Occipital lobe (tissue), 2 donors: ENCODE data around the gene ADGRG1. TPM values are rescaled to one million over a fixed set of nuclear protein-coding genes. Genes with fewer than 3 reads are reported as not detected.

ENCODE experiments used
- DNase-seq: peaks from one replicate; lab custom pipeline; 2025; lab: John Stamatoyannopoulos, UW
- total RNA-seq: library from RNA; depleted of rRNA; stranded (reverse); fragments of >200 nt; gene quantifications from one replicate; pipeline ENCODE4 v1.2.3, GENCODE V29; 2014

ADGRG1 gene
- total RNA-seq, 1 donor from 2014 or later, result 31.4 TPM

DNA sequence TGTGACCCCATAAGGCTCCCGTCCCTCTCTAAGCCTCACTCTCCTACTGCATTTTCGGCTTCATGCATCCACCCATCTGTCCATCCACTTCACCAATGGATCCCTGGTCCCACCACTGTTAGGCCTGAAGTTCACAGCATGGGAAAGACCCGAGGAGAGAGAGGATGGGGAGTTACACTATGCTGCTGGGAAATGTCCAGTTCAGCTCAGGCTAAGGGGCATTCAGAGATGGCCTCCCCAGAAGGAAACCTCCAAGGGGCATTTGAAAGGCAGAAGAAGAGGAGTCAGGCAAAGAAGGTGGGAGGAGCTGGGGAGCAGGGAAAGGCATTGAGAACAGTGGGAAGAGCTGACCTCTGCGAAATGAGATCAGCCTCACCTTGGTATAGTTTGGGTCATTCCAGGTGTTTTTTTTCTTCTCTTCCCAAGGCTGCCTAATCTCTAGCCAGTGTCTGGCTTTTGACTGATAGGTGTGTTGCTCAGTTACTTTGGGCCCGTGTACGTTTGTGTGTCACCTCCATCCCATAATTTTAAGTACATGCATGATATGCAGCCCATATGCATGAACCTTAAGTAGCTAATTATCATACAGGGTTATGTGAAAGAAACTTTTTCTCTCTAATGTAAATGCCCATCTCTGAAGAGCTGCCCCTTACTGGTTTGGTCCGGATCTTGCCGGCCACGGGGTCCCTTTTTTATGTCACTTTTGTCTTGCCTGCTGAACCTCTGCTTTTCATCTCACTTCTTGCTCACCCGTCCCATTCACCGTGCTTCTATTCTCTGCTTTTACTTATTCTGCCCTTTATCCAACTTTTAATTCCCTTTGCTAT, 54.6 kb downstream of the ADGRG1 start:
- no peak for DNase-seq

DNA sequence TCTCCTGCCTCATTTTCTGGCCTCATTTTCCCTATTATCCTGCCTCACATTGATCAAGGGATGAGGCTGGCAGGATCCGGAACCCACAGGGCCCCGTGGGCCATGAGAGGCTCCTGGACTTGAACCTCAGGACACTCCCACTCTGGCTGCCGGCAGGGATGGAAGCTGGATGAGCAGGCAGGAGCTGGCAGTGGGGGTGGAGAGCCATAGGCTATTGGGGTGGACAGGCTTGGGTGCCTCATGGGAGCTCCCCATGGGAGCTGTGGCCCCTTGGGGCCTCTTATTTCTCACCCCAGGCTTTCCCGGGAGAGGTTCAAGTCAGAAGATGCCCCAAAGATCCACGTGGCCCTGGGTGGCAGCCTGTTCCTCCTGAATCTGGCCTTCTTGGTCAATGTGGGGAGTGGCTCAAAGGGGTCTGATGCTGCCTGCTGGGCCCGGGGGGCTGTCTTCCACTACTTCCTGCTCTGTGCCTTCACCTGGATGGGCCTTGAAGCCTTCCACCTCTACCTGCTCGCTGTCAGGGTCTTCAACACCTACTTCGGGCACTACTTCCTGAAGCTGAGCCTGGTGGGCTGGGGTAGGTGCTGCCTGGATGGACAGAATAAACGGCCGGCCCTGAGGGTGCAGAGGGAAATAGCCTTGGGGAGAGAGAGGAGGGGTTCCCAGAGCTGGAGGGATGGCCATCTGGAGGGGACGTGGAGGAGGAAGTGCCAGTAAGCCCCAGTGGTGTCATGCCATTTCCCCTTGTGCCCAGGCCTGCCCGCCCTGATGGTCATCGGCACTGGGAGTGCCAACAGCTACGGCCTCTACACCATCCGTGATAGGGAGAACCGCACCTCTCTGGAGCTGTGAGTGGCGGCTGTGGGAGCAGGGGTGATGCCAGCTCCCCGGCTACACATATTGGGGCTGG, 55.5 kb downstream of the ADGRG1 start:
- no peak for DNase-seq

- DNase-seq, result no peak
Measured at GRCh38 chr16:57684626-57685358, 56.4 kb downstream of the ADGRG1 start.

DNA sequence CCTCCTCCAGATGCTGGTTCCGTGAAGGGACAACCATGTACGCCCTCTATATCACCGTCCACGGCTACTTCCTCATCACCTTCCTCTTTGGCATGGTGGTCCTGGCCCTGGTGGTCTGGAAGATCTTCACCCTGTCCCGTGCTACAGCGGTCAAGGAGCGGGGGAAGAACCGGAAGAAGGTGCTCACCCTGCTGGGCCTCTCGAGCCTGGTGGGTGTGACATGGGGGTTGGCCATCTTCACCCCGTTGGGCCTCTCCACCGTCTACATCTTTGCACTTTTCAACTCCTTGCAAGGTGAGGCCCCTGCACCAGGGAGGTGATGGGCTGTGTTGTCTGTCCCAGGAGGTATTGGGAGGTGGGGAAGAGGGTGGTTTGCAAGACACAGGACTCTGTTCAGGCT, 57.2 kb downstream of the ADGRG1 start:
- no peak for DNase-seq

- DNase-seq, result no peak
Measured at GRCh38 chr16:57686577-57686976, 58.1 kb downstream of the ADGRG1 start.

DNA sequence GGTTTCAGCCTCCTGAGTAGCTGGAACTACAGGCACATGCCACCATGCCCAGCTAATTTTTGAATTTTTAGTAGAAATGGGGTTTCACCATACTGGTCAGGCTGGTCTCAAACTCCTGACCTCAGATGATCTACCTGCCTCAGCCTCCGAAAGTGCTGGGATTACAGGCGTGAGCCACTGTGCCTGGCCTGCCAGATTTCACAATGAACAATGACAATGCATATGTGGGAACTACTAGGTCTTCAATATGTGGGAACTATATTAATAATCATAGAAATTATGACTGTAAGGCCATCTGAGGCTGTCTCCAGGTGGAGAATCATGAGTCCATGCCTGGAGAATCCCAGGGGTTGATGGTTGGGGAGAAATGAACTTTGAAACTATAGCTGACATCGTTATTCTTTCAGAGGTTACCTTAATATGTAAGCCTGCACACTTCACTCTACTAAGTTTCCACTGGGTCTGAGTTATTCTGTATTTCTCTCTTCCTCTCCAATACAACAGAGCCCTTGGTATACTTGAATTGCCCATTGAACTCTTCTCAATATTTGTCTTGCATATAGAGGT, 59.0 kb downstream of the ADGRG1 start:
- no peak for DNase-seq

DNA sequence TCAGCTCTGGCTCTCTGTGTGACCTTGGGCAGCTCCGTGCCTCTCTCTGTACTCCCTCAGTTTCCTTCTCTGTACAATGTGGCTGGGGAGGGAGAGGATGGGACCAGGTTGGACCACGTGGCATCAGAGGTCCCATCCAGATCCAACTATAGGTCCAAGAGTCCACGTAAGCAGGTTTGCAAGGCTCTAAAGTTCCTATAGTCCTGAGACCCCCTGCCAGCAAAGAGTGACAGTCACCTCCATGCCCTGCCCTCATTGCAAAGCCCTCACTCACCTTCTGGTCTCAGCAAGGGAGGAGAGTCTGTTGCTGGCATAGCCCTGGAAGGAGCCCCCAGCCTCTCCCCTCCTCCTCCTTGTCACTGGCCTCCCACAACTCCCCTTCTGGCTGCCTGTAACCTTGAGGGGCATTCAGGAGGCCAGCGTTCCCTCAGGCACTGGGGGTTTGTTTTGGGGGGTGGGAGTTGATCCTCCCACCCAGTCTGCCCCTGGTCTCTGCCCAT, 60.1 kb downstream of the ADGRG1 start:
- DNase-seq, result no peak

- DNase-seq, result no peak
Measured at GRCh38 chr16:57688987-57689761, 60.7 kb downstream of the ADGRG1 start.

- no peak for DNase-seq
Measured at GRCh38 chr16:57689762-57690558, 61.5 kb downstream of the ADGRG1 start.

GRCh38 chr16:57690782-57691471, 62.5 kb downstream of the ADGRG1 start:
- DNase-seq, result no peak

- DNase-seq, result no peak
Measured at GRCh38 chr16:57692636-57693035, 64.2 kb downstream of the ADGRG1 start.

- no peak for DNase-seq
Measured at GRCh38 chr16:57693550-57693949, 65.1 kb downstream of the ADGRG1 start.

GRCh38 chr16:57694231-57694724, 65.8 kb downstream of the ADGRG1 start:
- no peak for DNase-seq

- DNase-seq, result peak; percentile 32
Measured at GRCh38 chr16:57694725-57695679, 66.6 kb downstream of the ADGRG1 start, which contains the start of gene DRC7. DRC7 (plus strand) TSS chr16:57694806; CDS start chr16:57697950, 3,144 bp downstream.

GRCh38 chr16:57695680-57696069, 67.2 kb downstream of the ADGRG1 start:
- DNase-seq, result no peak

DNA sequence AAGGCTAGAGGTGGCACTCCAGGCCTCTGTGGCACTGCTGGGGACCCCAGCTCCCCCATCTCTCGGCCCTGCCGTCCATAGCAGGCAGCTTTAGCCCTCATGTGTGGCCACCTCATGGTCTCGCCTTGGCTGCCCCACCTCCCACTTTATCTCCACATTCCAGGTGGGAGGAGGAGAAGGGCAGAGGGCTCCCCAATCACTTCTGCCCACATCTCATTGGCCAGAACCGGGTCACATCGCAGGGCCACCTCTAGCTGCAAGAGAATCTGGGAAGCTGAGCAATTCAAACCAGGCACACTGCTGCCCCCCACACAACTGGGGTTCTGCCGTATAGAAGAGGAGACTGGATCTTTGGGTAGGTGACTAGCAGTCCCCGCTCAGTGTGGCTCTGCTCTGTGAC, 67.8 kb downstream of the ADGRG1 start:
- no peak for DNase-seq

- DNase-seq, result no peak
Measured at GRCh38 chr16:57697896-57698537, 69.6 kb downstream of the ADGRG1 start.
